CD14-positive monocyte (primary cell): Measurements from ENCODE around the gene GTF3A. TPM values are rescaled to one million over a fixed set of nuclear protein-coding genes. Genes with fewer than 3 reads are reported as not detected.

Experiments
- DNase-seq, 3 donors: peaks; one replicate each; pipeline ENCODE4 v3.0.0-alpha.2; 2011 to 2022
- H2AFZ ChIP-seq: 2 replicates; pipeline ENCODE4 v1.6.0; 2012; ENCODE audit warnings: mild to moderate bottlenecking, low read depth, low read length, inconsistent platforms; ENCODE audit not compliant: insufficient read depth, poor library complexity, severe bottlenecking
- H3K27ac ChIP-seq, 2 donors: 1 replicate in 1 of 2; 2 replicates in 1 of 2; pipeline ENCODE4 v1.5.1; 2012 to 2013; ENCODE audit warnings: low read length in 2 of 2, control low read depth in 1 of 2, inconsistent platforms in 1 of 2, low read depth in 1 of 2, mild to moderate bottlenecking in 1 of 2
- H3K27me3 ChIP-seq, 2 donors: one replicate each; pipeline versions ENCODE4 v1.6.0 to v1.6.1; 2011 to 2013; ENCODE audit warnings: low read length in 2 of 2; ENCODE audit not compliant: control insufficient read depth in 2 of 2, insufficient read depth in 2 of 2
- H3K36me3 ChIP-seq, 2 donors: replicated peaks in 1 of 2; 1 replicate in 1 of 2; 2 replicates in 1 of 2; pipeline versions ENCODE4 v1.5.1 to v1.6.1; 2012 to 2013; ENCODE audit warnings: low read length in 2 of 2, control low read depth in 1 of 2, inconsistent platforms in 1 of 2, mild to moderate bottlenecking in 1 of 2; ENCODE audit not compliant: insufficient read depth in 2 of 2, control insufficient read depth in 1 of 2
- H3K4me1 ChIP-seq, 2 donors: 1 replicate in 1 of 2; 2 replicates in 1 of 2; pipeline versions ENCODE4 v1.5.1 to v1.6.1; 2012 to 2013; ENCODE audit warnings: low read length in 2 of 2, control low read depth in 1 of 2, inconsistent platforms in 1 of 2, mild to moderate bottlenecking in 1 of 2, moderate library complexity in 1 of 2; ENCODE audit not compliant: insufficient read depth in 2 of 2, control insufficient read depth in 1 of 2
- H3K4me2 ChIP-seq: replicated peaks from 2 replicates; pipeline ENCODE3; 2012; ENCODE audit warnings: low read length, moderate library complexity, mild to moderate bottlenecking; ENCODE audit not compliant: poor library complexity, severe bottlenecking; ENCODE audit errors: extremely low read depth
- H3K4me3 ChIP-seq, 3 experiments: fragments of 200-600 bp in 1 of 3; sonication (generic) in 1 of 3; replicated peaks in 1 of 3; 1 replicate in 2 of 3; 2 replicates in 1 of 3; pipeline ENCODE4 v1.5.1; 2011 to 2013; ENCODE audit warnings: low read length in 3 of 3, mild to moderate bottlenecking in 3 of 3, control low read depth in 2 of 3, low read depth in 2 of 3, inconsistent platforms in 1 of 3, moderate library complexity in 1 of 3
- H3K79me2 ChIP-seq: 2 replicates; pipeline ENCODE4 v1.6.0; 2012; ENCODE audit warnings: mild to moderate bottlenecking, control low read depth, inconsistent platforms, low read length, moderate library complexity; ENCODE audit not compliant: insufficient read depth
- H3K9ac ChIP-seq: 2 replicates; pipeline ENCODE4 v1.6.0; 2017; ENCODE audit warnings: low read length, mild to moderate bottlenecking; ENCODE audit not compliant: insufficient read depth, poor library complexity, severe bottlenecking
- H3K9me3 ChIP-seq, 2 donors: replicated peaks in 1 of 2; 1 replicate in 1 of 2; 2 replicates in 1 of 2; pipeline versions ENCODE4 v1.5.1 to v1.6.1; 2012 to 2013; ENCODE audit warnings: low read length in 2 of 2, control low read depth in 1 of 2; ENCODE audit not compliant: control insufficient read depth in 1 of 2, insufficient read depth in 1 of 2
- H4K20me1 ChIP-seq: 2 replicates; pipeline ENCODE4 v1.6.0; 2012; ENCODE audit warnings: mild to moderate bottlenecking, low read length, control low read depth, moderate library complexity; ENCODE audit not compliant: insufficient read depth
- H3K27ac Mint-ChIP-seq, 7 donors: one replicate each; pipeline ENCODE4 v1.8.0; 2020; ENCODE audit warnings: mild to moderate bottlenecking in 7 of 7, mixed read lengths in 7 of 7, moderate library complexity in 6 of 7, inconsistent platforms in 2 of 7
- H3K27me3 Mint-ChIP-seq, 3 donors: one replicate each; pipeline ENCODE4 v1.8.0; 2021 to 2022; ENCODE audit warnings: low read depth in 3 of 3, mild to moderate bottlenecking in 3 of 3, mixed read lengths in 3 of 3, moderate library complexity in 3 of 3, inconsistent platforms in 1 of 3
- H3K36me3 Mint-ChIP-seq, 2 donors: one replicate each; pipeline ENCODE4 v1.8.0; 2020; ENCODE audit warnings: mixed read lengths in 2 of 2, inconsistent platforms in 1 of 2, mild to moderate bottlenecking in 1 of 2
- H3K4me1 Mint-ChIP-seq: one replicate; pipeline ENCODE4 v1.8.0; 2020; ENCODE audit warnings: mild to moderate bottlenecking, mixed read lengths
- H3K4me3 Mint-ChIP-seq, 2 donors: one replicate each; pipeline ENCODE4 v1.8.0; 2020; ENCODE audit warnings: mild to moderate bottlenecking in 2 of 2, mixed read lengths in 2 of 2, moderate library complexity in 1 of 2
- H3K9me3 Mint-ChIP-seq, 7 donors: one replicate each; pipeline ENCODE4 v1.8.0; 2020 to 2022; ENCODE audit warnings: mixed read lengths in 7 of 7, mild to moderate bottlenecking in 6 of 7, moderate library complexity in 6 of 7, inconsistent platforms in 2 of 7
- WGBS: methylation state at CpG from one replicate; pipeline ENCODE4 v1.1.5; 2013; ENCODE audit warnings: missing lambda C conversion rate; ENCODE audit not compliant: insufficient coverage; 5-methylcytosine and 5-hydroxymethylcytosine counted together
- intact Hi-C, 2 donors: fragments of 100-400 bp; cut with micrococcal nuclease; formaldehyde crosslinking; loops; one replicate each; pipeline versions ENCODE4 v1.15.0 to v1.15.1; 2023
- polyA plus RNA-seq, 3 donors: library from polyadenylated mRNA; depleted of rRNA in 1 of 3; unstranded in 2 of 3; stranded (reverse) in 1 of 3; fragments of 300-500 nt in 2 of 3; fragments of >200 nt in 1 of 3; fragmentation: Illumina TruSeq in 2 of 3; gene quantifications; 1 replicate in 2 of 3; 2 replicates in 1 of 3; pipeline ENCODE4 v1.2.3, GENCODE V29; 2012 to 2021
- TF ChIP-seq, protein P1 (sequence below): fragments of 200-600 bp; IDR thresholded peaks from one replicate; pipeline ENCODE4 v1.8.0; 2022; ENCODE audit warnings: antibody characterized with exemption, mild to moderate bottlenecking

GTF3A gene
- polyA plus RNA-seq, 3 donors = 88.8 to 259 (median 179) TPM

DNA sequence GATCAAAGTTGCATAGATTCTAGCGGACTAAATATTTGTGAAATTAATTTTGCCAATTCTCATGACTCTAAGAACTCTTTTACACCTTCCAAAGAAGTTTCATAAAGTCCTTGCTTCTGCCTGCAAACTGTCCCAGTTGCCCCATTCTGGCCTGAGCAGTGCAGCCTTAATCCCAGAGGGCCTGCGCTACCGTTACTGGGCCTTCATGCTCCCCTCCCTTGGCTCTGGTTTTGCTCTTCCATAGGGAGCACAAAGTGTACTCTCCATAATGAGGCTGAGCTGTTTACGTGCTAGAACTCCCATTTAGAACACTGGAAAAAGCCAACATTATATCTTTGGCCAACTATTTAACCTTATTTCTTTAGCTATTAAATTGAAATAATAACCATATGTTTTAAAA lies 23.9 kb downstream of the GTF3A start:
- no peak overlapping the region for H3K9ac ChIP-seq
- H3K27ac ChIP-seq = no peak overlapping the region
- no peak overlapping the region for H2AFZ ChIP-seq
- H3K27me3 ChIP-seq = no peaks in the 10 kb centered on the region
- H3K79me2 ChIP-seq = peaks cover 55% of the 10 kb centered on the region
- H3K9me3 Mint-ChIP-seq = no peaks in the 10 kb centered on the region
- WGBS = 79% methylated on average over 2 of the region's 4 CpGs
- H3K9me3 ChIP-seq = no peaks in the 10 kb centered on the region
- peaks cover 1 to 5% (median 4%) of the 10 kb centered on the region in 3 donors for H3K27me3 Mint-ChIP-seq
- H3K4me3 ChIP-seq = no peak overlapping the region
- intact Hi-C loops = no loop called here
- H3K4me1 ChIP-seq = peaks cover 18 to 35% of the 10 kb centered on the region in 2 donors
- TF ChIP-seq, protein P1, sequence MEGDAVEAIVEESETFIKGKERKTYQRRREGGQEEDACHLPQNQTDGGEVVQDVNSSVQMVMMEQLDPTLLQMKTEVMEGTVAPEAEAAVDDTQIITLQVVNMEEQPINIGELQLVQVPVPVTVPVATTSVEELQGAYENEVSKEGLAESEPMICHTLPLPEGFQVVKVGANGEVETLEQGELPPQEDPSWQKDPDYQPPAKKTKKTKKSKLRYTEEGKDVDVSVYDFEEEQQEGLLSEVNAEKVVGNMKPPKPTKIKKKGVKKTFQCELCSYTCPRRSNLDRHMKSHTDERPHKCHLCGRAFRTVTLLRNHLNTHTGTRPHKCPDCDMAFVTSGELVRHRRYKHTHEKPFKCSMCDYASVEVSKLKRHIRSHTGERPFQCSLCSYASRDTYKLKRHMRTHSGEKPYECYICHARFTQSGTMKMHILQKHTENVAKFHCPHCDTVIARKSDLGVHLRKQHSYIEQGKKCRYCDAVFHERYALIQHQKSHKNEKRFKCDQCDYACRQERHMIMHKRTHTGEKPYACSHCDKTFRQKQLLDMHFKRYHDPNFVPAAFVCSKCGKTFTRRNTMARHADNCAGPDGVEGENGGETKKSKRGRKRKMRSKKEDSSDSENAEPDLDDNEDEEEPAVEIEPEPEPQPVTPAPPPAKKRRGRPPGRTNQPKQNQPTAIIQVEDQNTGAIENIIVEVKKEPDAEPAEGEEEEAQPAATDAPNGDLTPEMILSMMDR = no peak
- peaks cover 39% of the 10 kb centered on the region for H3K4me1 Mint-ChIP-seq
- peak overlapping the region in 1 of 2 donors; percentile 4 for H3K4me3 Mint-ChIP-seq
- peak overlapping the region in 1 of 7 donors; percentile 53 for H3K27ac Mint-ChIP-seq
- H4K20me1 ChIP-seq = peaks cover 12% of the 10 kb centered on the region
- H3K36me3 Mint-ChIP-seq = peaks cover 10 to 16% of the 10 kb centered on the region in 2 donors
- DNase-seq = no peak
- peaks cover 0 to 9% of the 10 kb centered on the region in 2 donors for H3K36me3 ChIP-seq
- no peak overlapping the region for H3K4me2 ChIP-seq

DNA sequence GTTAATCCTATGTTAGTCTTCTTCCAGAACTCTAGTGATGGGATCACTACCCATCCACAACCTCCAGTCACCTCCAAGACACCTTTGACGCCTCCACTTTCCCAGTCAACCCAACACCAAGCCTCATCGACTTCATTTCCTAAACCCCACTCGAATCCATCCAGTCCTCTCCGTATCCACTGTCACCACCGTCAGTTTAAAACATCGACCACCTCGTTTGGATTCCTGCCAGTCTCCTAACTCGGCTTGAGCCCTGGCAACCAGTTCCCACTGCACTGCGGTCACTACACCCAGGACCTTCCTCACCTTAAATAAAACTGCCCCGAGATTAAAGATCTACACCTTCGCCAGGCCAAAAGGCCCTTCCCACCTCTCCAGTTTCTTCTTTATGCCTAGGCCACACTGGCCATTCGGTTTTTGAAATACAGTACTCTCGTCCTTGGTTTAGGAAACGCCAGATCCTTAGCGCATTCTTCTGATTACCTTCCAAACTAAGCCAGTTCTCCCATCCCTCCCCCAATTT lies 24.7 kb downstream of the GTF3A start:
- Histone ChIP-seq H3K79me2 (peaks cover 54% of the 10 kb centered on the region), H3K4me3 (peak overlapping the region; percentile 83 to 89 (median 86)), H3K27ac (peak overlapping the region in 1 of 2 donors; percentile 93), H3K4me1 (peaks cover 18 to 35% of the 10 kb centered on the region in 2 donors), H3K9ac (peak overlapping the region; percentile 88), H2AFZ (peak overlapping the region; percentile 89), H3K9me3 (no peaks in the 10 kb centered on the region), H3K4me2 (peak overlapping the region; percentile 98), H3K27me3 (no peaks in the 10 kb centered on the region), H4K20me1 (peaks cover 12% of the 10 kb centered on the region), H3K36me3 (peaks cover 0 to 9% of the 10 kb centered on the region in 2 donors)
- Mint-ChIP-seq H3K9me3 (no peaks in the 10 kb centered on the region), H3K4me1 (peaks cover 39% of the 10 kb centered on the region), H3K27ac (peak overlapping the region; percentile 81 to 98 (median 96)), H3K4me3 (peak overlapping the region; percentile 96 to 97), H3K36me3 (peaks cover 10 to 16% of the 10 kb centered on the region in 2 donors), H3K27me3 (peaks cover 1 to 5% (median 4%) of the 10 kb centered on the region in 3 donors)
- intact Hi-C loops = no loop called here
- 47% methylated on average over 15 of the region's 15 CpGs for WGBS
- no peak for DNase-seq
- TF ChIP-seq, protein P1 = no peak
